Prostate gland (tissue), 2 donors: Measurements from ENCODE around the gene SPRED1.

Source experiments
- POLR2AphosphoS5 ChIP-seq: sonication (generic); formaldehyde crosslinking; IDR thresholded peaks from one replicate; pipeline ENCODE4 v1.6.1; 2017; ENCODE audit warnings: antibody characterized with exemption
- TF ChIP-seq, protein P1 (sequence below), 4 experiments: fragments of 200-600 bp in 2 of 4; fragments of 450-650 bp in 2 of 4; sonication (generic) in 2 of 4; IDR thresholded peaks; 1 replicate in 3 of 4; 2 replicates in 1 of 4; pipeline ENCODE4 v1.5.1; 2016 to 2019; ENCODE audit warnings: antibody characterized with exemption in 4 of 4, mild to moderate bottlenecking in 2 of 4, moderate library complexity in 2 of 4

DNA sequence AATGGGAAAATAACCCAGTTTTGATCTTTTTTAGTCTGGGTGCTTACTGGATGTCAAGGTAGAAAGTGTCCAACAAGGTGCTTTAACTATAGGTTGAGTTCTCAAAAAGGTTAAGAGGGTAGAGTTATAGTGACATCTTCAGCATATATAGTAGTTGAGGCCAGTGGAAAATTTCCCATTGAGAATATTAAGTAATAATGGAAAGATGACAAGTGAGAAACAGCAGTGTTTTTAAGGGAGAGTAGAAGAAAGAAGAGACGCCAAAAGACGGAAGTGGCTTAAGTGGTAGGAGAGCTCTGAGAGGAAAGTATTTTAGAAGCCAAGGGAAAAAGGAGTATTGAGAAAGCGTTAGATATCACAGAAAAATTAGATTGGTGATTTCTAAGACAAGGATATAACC lies 10.6 kb downstream of the SPRED1 start:
- TF ChIP-seq, protein P1, sequence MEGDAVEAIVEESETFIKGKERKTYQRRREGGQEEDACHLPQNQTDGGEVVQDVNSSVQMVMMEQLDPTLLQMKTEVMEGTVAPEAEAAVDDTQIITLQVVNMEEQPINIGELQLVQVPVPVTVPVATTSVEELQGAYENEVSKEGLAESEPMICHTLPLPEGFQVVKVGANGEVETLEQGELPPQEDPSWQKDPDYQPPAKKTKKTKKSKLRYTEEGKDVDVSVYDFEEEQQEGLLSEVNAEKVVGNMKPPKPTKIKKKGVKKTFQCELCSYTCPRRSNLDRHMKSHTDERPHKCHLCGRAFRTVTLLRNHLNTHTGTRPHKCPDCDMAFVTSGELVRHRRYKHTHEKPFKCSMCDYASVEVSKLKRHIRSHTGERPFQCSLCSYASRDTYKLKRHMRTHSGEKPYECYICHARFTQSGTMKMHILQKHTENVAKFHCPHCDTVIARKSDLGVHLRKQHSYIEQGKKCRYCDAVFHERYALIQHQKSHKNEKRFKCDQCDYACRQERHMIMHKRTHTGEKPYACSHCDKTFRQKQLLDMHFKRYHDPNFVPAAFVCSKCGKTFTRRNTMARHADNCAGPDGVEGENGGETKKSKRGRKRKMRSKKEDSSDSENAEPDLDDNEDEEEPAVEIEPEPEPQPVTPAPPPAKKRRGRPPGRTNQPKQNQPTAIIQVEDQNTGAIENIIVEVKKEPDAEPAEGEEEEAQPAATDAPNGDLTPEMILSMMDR (IDR thresholded peaks at IDR 0.05) = no peak
- no peak for TF ChIP-seq POLR2AphosphoS5
